HepG2 (cell line): ENCODE measurements around the gene ARHGAP19. TPM values are rescaled to one million over a fixed set of nuclear protein-coding genes. Genes with fewer than 3 reads are reported as not detected.

Source experiments
- ADNP ChIP-seq: sonication (generic); formaldehyde crosslinking; IDR thresholded peaks from 2 replicates; pipeline ENCODE4 v1.4.0; 2020; ENCODE audit warnings: missing genetic modification reagents
- LCORL ChIP-seq, 2 experiments: fragments of 450-650 bp in 1 of 2; sonication (generic) in 1 of 2; formaldehyde crosslinking in 1 of 2; IDR thresholded peaks; 2 replicates each; pipeline versions ENCODE4 v1.5.0 to v1.6.1; 2017 to 2020; ENCODE audit warnings: antibody characterized with exemption in 1 of 2, missing genetic modification reagents in 1 of 2
- MBNL3 ChIP-seq: fragments of 250-450 bp; sonication (Bioruptor Pico); conservative IDR thresholded peaks from 2 replicates; pipeline ENCODE4 v1.8.0; 2022; ENCODE audit warnings: mild to moderate bottlenecking, inconsistent platforms
- NCOA2 ChIP-seq: sonication (generic); formaldehyde crosslinking; IDR thresholded peaks from 2 replicates; pipeline ENCODE4 v1.8.0; 2022; ENCODE audit warnings: inconsistent platforms
- NPAS2 ChIP-seq: sonication (generic); formaldehyde crosslinking; IDR thresholded peaks from 2 replicates; pipeline ENCODE4 v1.8.0; 2022; ENCODE audit warnings: mild to moderate bottlenecking, missing genetic modification reagents, borderline replicate concordance
- RARG ChIP-seq: sonication (generic); formaldehyde crosslinking; IDR thresholded peaks from 2 replicates; pipeline ENCODE4 v1.4.0; 2020; ENCODE audit warnings: low read depth, mild to moderate bottlenecking, missing genetic modification reagents
- SPEN ChIP-seq: sonication (generic); formaldehyde crosslinking; IDR thresholded peaks from 2 replicates; pipeline ENCODE4 v1.5.1; 2020; ENCODE audit warnings: low read depth, mild to moderate bottlenecking, missing genetic modification reagents
- SUZ12 ChIP-seq: fragments of 150-350 bp; IDR thresholded peaks from 2 replicates; pipeline ENCODE4 v1.6.1; 2014; ENCODE audit warnings: low read depth, low read length
- SYNCRIP ChIP-seq: fragments of 200-400 bp; formaldehyde crosslinking; IDR thresholded peaks from 2 replicates; pipeline ENCODE4 v1.6.1; 2018; ENCODE audit warnings: mild to moderate bottlenecking, low read depth, low read length; ENCODE audit not compliant: insufficient read depth
- TEAD2 ChIP-seq: sonication (generic); formaldehyde crosslinking; IDR thresholded peaks from 2 replicates; pipeline ENCODE4 v1.9.0; 2021; ENCODE audit warnings: missing genetic modification reagents
- WIZ ChIP-seq: sonication (generic); formaldehyde crosslinking; IDR thresholded peaks from 2 replicates; pipeline ENCODE4 v1.5.1; 2020; ENCODE audit warnings: mild to moderate bottlenecking, missing genetic modification reagents
- ZBTB21 ChIP-seq: sonication (generic); formaldehyde crosslinking; IDR thresholded peaks from 2 replicates; pipeline ENCODE4 v1.4.0; 2020; ENCODE audit warnings: missing genetic modification reagents
- ZNF124 ChIP-seq: sonication (generic); formaldehyde crosslinking; IDR thresholded peaks from 2 replicates; pipeline ENCODE4 v1.4.0; 2020; ENCODE audit warnings: missing genetic modification reagents
- ZNF382 ChIP-seq: sonication (generic); formaldehyde crosslinking; IDR thresholded peaks from 2 replicates; pipeline ENCODE4 v1.5.0; 2020; ENCODE audit warnings: missing genetic modification reagents, mild to moderate bottlenecking, borderline replicate concordance
- ZNF441 ChIP-seq: sonication (generic); formaldehyde crosslinking; IDR thresholded peaks from 2 replicates; pipeline ENCODE4 v1.7.0; 2021; ENCODE audit warnings: missing genetic modification reagents, borderline replicate concordance
- ZNF577 ChIP-seq: sonication (generic); formaldehyde crosslinking; IDR thresholded peaks from 2 replicates; pipeline ENCODE4 v1.4.0; 2020; ENCODE audit warnings: mild to moderate bottlenecking, low read depth, missing genetic modification reagents, borderline replicate concordance
- ZNF607 ChIP-seq: sonication (generic); formaldehyde crosslinking; IDR thresholded peaks from 2 replicates; pipeline ENCODE4 v1.5.1; 2020; ENCODE audit warnings: missing genetic modification reagents, mild to moderate bottlenecking, borderline replicate concordance
- ZNF724P ChIP-seq: sonication (generic); formaldehyde crosslinking; IDR thresholded peaks from 2 replicates; pipeline ENCODE4 v1.8.0; 2022; ENCODE audit warnings: missing genetic modification reagents, borderline replicate concordance
- polyA plus RNA-seq, 8 experiments: library from polyadenylated mRNA; depleted of rRNA in 3 of 8; stranded (reverse) in 7 of 8; unstranded in 1 of 8; fragments of >200 nt; fragmentation: Illumina TruSeq in 4 of 8; extraction: Trizol in 4 of 8; gene quantifications; 2 replicates each; pipeline versions ENCODE4 v1.2.1 to v1.2.3, GENCODE V29; 2011 to 2016; ENCODE audit warnings: low read depth in 4 of 8, missing spikeins in 1 of 8, mixed read lengths in 1 of 8; ENCODE audit not compliant: insufficient read depth in 1 of 8
- total RNA-seq, 5 experiments: library from RNA; depleted of rRNA; stranded (reverse); fragments of >200 nt; fragmentation: Illumina TruSeq; extraction: Trizol; gene quantifications; 2 replicates each; pipeline ENCODE4 v1.2.3, GENCODE V29; 2016; ENCODE audit warnings: low read depth in 1 of 5
- TF ChIP-seq, protein P1 (sequence below): sonication (generic); formaldehyde crosslinking; IDR thresholded peaks from 2 replicates; pipeline ENCODE4 v1.8.1; 2023; ENCODE audit warnings: mild to moderate bottlenecking, moderate library complexity, missing genetic modification reagents
- TF ChIP-seq, protein P2 (sequence below): sonication (generic); formaldehyde crosslinking; IDR thresholded peaks from 2 replicates; pipeline ENCODE4 v1.8.0; 2022; ENCODE audit warnings: missing genetic modification reagents, mild to moderate bottlenecking, borderline replicate concordance
- TF ChIP-seq, protein P3 (sequence below): sonication (generic); formaldehyde crosslinking; IDR thresholded peaks from 2 replicates; pipeline ENCODE4 v1.8.1; 2023; ENCODE audit warnings: missing genetic modification reagents, mild to moderate bottlenecking, borderline replicate concordance
- TF ChIP-seq, protein P4 (sequence below): IDR thresholded peaks from 2 replicates; pipeline ENCODE4 v1.6.1; 2016; ENCODE audit warnings: mild to moderate bottlenecking
- TF ChIP-seq, protein P5 (sequence below): sonication (generic); formaldehyde crosslinking; IDR thresholded peaks from 2 replicates; pipeline ENCODE4 v1.8.0; 2022; ENCODE audit warnings: mild to moderate bottlenecking, missing genetic modification reagents; ENCODE audit not compliant: insufficient replicate concordance

The ARHGAP19 gene
- total and polyA plus RNA-seq, 2 of the 13 experiments (the other 11 are each of a cell fraction or from before 2014, with no cell fraction given), result 7.6 to 10.0 TPM

DNA sequence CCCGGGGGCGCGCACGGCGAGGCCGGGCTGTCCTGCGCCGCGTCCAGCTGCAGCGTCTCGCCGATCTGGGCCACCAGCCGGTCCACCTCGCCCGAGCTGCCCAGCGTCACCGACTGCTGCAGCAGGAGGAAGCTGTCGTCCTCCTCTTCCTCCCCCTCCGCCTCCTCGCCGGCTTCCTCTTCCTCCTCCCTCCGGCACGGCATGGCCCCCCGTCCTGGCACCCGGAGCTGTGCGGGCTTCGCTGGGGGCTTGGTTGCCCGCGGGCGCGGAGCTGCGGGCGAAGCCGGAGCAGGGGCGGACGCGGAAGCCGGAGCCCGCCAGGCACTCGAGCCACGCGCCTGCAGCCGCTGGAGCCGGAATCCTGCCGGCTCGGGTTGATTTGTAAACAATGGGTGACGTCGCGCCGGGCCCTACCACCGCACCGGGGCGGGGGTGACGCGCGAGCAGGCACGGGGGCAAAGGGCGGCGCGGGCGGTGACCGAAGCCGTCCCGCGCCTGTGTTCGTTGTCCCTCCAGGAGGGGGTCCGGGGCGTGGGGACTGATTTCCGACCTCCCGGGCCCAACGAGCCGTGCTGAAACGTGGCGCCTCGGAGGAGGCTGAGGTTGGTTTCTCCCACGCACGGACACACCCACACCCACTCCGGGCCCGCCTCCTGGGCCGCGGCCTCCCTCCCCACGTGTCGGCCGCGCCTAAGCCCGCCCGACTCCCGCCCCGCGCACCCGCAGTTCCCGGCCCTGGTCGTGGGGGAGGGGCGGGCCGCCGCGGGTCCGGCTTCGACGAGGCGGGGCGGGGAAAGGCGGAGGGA, 42.1 kb upstream of the ARHGAP19 start, which contains the start of gene FRAT2 (continued):
- TF ChIP-seq, protein P1, sequence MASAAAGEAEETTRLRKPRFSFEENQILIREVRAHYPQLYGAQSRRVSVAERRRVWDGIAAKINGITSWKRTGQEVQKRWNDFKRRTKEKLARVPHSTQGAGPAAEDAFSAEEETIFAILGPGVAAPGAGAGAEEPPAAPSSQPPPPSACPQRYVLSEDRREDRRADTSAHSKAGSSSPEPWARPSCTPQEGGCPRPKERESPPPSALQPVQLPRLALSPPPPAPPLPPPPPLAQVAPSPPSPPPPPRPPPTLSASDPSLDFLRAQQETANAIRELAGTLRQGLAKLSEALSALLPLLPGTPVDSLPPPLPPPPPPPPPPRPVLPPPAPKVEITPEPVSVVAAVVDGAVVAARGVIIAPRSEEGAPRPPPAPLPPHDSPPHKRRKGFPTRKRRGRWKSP, result no peak; the same call in none of the 2 replicates
- TF ChIP-seq NPAS2 (CRISPR knock-in tag) (no peak), SYNCRIP (no peak), ZNF607 (CRISPR knock-in tag) (no peak), ZNF382 (no peak), SPEN (CRISPR knock-in tag) (peak; percentile 62; the same call in 1 of the 2 replicates), TEAD2 (CRISPR knock-in tag) (no peak), ZNF577 (0 out of 2 replicates have a peak, but pooled peaks have one; percentile 45), ZBTB21 (CRISPR knock-in tag) (no peak), ZNF441 (no peak; the same call in 1 of the 2 replicates), ZNF724P (CRISPR knock-in tag) (no peak; the same call in 1 of the 2 replicates), MBNL3 (CRISPR knock-in tag) (no peak), WIZ (CRISPR knock-in tag) (no peak), LCORL (IDR thresholded peaks at IDR 0.05) (no peak), LCORL (CRISPR knock-in tag; IDR thresholded peaks at IDR 0.05) (no peak; the same call in 1 of the 2 replicates), SUZ12 (no peak), ZNF124 (CRISPR knock-in tag) (0 out of 2 replicates have a peak, but pooled peaks have one; percentile 37), ADNP (CRISPR knock-in tag) (no peak), NCOA2 (CRISPR knock-in tag) (peak; percentile 36; the same call in 1 of the 2 replicates), RARG (CRISPR knock-in tag) (no peak)
- TF ChIP-seq, protein P2, sequence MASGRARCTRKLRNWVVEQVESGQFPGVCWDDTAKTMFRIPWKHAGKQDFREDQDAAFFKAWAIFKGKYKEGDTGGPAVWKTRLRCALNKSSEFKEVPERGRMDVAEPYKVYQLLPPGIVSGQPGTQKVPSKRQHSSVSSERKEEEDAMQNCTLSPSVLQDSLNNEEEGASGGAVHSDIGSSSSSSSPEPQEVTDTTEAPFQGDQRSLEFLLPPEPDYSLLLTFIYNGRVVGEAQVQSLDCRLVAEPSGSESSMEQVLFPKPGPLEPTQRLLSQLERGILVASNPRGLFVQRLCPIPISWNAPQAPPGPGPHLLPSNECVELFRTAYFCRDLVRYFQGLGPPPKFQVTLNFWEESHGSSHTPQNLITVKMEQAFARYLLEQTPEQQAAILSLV (CRISPR knock-in tag), result peak; percentile 96
- TF ChIP-seq, protein P3, sequence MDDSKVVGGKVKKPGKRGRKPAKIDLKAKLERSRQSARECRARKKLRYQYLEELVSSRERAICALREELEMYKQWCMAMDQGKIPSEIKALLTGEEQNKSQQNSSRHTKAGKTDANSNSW (CRISPR knock-in tag), result no peak
- TF ChIP-seq, protein P4, sequence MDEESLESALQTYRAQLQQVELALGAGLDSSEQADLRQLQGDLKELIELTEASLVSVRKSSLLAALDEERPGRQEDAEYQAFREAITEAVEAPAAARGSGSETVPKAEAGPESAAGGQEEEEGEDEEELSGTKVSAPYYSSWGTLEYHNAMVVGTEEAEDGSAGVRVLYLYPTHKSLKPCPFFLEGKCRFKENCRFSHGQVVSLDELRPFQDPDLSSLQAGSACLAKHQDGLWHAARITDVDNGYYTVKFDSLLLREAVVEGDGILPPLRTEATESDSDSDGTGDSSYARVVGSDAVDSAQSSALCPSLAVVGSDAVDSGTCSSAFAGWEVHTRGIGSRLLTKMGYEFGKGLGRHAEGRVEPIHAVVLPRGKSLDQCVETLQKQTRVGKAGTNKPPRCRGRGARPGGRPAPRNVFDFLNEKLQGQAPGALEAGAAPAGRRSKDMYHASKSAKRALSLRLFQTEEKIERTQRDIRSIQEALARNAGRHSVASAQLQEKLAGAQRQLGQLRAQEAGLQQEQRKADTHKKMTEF (CRISPR knock-in tag), result peak; percentile 95
- TF ChIP-seq, protein P5, sequence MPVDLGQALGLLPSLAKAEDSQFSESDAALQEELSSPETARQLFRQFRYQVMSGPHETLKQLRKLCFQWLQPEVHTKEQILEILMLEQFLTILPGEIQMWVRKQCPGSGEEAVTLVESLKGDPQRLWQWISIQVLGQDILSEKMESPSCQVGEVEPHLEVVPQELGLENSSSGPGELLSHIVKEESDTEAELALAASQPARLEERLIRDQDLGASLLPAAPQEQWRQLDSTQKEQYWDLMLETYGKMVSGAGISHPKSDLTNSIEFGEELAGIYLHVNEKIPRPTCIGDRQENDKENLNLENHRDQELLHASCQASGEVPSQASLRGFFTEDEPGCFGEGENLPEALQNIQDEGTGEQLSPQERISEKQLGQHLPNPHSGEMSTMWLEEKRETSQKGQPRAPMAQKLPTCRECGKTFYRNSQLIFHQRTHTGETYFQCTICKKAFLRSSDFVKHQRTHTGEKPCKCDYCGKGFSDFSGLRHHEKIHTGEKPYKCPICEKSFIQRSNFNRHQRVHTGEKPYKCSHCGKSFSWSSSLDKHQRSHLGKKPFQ (CRISPR knock-in tag), result no peak
